Esophagus squamous epithelium (tissue), 4 donors: Measurements from ENCODE around the gene RSPH9.

Experiments
- POLR2A ChIP-seq, 4 donors: fragments of 450-650 bp; IDR thresholded peaks; one replicate each; pipeline ENCODE4 v1.6.1; 2017; ENCODE audit warnings: antibody characterized with exemption in 4 of 4, mild to moderate bottlenecking in 4 of 4, moderate library complexity in 3 of 4
- TF ChIP-seq, protein P1 (sequence below), 6 experiments: fragments of 450-650 bp in 4 of 6; fragments of 200-600 bp in 2 of 6; sonication (generic) in 2 of 6; IDR thresholded peaks; one replicate each; pipeline ENCODE4 v1.5.1; 2016 to 2019; ENCODE audit warnings: antibody characterized with exemption in 6 of 6, mild to moderate bottlenecking in 4 of 6, moderate library complexity in 4 of 6

DNA sequence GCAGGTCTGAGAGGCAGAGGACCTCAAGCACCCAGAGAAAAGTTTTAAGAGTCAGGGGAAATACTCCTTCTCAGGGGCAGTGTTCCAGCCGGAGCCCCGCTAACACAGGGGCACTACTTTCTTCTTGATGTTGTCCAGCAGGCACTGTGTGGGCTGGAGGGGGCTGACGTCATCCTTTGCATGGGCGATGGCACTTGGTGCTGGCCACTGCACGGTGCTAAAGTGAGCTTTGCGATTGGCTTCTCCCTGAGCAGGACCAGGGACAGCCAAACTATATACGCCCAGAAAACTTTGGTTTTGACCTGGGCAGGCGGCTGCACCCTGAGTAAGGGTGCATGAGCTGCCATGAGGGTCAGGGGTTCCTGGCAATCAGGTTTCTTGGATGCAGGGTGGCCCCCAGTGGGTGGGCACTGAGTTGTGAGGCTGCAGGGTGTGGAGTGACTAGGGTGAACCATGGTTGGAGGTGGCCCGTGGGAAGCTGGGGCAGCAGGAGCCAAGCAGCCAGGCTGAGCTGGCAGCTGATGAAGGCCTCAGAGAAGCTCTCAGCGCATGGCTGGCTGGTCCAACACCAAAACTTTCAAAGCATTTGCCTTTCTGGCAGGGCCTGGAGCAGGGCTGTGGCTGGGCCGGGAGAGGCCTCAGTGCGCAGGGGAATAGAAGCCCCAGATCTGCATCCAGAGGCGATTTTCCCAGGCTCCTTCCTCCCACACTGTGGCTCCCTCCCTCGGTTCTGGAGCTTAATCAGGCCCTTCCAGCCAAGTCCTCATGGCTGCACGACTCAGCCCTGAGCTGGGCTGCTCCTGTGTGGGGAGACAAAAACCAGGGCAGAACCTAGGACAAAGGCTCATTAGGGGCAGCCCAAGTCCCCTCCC, 24.4 kb downstream of the RSPH9 start:
- TF ChIP-seq POLR2A (IDR thresholded peaks at IDR 0.05), result no peak
- TF ChIP-seq, protein P1, sequence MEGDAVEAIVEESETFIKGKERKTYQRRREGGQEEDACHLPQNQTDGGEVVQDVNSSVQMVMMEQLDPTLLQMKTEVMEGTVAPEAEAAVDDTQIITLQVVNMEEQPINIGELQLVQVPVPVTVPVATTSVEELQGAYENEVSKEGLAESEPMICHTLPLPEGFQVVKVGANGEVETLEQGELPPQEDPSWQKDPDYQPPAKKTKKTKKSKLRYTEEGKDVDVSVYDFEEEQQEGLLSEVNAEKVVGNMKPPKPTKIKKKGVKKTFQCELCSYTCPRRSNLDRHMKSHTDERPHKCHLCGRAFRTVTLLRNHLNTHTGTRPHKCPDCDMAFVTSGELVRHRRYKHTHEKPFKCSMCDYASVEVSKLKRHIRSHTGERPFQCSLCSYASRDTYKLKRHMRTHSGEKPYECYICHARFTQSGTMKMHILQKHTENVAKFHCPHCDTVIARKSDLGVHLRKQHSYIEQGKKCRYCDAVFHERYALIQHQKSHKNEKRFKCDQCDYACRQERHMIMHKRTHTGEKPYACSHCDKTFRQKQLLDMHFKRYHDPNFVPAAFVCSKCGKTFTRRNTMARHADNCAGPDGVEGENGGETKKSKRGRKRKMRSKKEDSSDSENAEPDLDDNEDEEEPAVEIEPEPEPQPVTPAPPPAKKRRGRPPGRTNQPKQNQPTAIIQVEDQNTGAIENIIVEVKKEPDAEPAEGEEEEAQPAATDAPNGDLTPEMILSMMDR (IDR thresholded peaks at IDR 0.05), result no peak
